Islet precursor cell (in vitro differentiated cells): ENCODE measurements around the gene RILP.

Experiments
- DNase-seq: peaks from one replicate; pipeline ENCODE4 v3.0.0-alpha.2; 2018

Gene RILP

DNA sequence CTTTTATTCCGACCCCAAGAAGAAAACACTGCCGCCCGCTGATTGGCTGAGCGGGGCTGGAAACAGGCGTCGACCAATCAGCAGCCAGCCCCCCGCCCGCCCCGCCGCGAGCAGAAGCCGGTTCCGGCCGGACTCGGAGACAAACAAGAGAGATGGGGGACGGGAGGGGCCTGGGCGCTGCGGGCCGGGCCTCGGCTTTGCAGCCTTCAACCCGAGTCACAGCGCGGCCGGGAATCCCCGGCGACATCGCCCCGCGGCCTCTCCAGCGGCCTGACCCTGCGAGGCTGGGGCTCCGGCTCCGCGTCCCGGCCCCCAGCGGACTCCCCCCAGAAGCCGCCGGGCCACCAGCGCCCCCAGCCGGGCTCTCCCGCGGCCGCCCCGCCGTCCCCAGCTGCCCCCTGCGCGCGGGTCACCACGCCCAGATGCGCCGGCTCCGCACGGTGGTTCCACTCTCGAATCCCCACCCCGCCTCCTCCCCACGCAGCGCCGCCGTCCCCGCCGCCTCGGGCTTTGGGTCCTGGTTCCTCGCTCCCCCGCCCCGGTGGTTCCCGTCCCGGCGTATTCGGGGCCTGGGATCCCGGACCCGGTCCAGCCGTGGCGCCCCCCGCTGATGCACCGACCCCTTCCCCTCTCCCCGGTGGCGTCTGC lies 20.7 kb downstream of the RILP start:
- DNase-seq: peak; percentile 100

DNA sequence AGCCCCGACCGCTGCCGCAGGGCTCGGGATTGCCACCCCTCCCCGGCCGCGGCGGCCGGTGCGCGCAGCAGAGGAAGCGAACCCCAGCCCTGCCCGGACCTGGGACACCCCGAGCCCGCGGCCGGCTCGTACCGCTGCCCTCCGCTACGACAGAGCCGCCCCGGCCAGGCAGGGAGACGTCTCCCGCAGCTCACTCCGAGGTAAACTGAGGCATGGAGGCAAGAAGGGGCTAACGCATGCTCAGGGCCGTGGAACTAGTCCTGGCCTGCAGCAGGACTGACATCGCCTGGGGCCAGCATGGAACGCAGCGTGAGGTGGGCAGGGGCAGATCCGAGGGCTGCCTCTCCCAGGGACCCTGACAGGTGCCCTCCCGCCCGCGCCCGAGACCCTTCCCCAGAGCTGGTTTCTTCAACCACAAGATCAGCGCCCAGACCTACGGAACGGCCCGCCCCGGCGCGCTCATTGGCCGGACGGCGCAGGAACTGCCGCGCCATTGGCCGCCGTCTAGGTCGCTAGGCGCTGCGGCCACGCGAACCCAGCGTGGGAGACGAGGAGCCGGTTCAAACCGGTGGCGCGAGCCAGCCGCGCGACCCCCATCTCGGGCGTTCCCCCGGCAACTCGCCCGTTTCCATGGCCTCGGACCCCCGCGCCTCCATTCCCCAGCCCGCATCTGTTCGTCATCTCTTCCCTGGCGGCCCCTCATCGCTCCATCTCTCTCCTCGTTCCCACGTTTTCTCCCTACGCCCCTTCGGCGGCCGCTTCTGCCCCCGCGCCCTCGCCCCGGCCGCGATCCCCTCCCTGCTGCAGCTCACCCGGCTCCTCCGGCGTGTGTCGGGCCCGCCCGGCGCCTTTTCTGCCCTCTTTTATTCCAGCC lies 21.4 kb downstream of the RILP start, which contains the start of gene SLC43A2:
TSS of gene SLC43A2 (minus strand) at position 853 of the 874 bp plus-strand sequence. CDS start 960 bp downstream, outside the sequence.
- DNase-seq: peak; percentile 96

DNA sequence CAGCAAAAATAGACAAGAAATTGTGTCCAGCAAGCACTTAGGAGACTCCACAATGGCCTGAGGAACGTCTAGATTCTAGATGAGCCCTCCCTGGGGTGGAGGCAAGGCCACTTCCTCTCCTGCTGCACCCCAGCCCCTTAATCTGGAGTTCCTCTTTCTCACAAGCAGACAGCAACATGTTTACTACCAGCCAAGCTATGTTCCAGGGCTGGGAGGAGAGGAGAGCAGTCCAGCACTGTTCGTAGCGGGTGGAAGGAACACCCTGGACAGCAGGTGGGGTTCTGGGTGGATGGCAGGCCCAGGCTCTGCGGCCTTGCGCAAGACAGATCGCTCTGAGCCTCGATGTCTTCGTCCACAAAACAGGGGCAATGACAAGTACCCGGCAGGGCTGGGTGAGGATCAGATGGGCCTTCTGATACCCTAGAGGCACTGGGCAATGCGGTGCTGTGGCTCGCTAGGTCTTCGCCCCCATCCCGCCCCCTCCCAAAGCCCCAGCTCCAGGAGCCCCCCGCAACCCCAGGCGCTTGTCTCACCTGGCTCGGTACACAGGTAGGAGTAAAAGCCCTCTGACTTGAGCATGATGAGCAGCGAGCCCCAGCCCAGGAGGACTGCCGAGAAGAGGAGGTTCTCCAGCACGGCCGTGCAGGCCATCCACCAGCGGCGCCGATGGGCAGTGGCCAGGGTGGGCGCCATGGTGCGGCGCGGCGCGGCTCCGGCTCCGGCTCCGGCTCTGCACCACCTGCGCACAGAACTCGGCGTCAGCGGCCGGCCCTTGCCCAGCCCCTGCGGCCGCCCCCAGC lies 22.3 kb downstream of the RILP start:
- DNase-seq: peak; percentile 72

DNA sequence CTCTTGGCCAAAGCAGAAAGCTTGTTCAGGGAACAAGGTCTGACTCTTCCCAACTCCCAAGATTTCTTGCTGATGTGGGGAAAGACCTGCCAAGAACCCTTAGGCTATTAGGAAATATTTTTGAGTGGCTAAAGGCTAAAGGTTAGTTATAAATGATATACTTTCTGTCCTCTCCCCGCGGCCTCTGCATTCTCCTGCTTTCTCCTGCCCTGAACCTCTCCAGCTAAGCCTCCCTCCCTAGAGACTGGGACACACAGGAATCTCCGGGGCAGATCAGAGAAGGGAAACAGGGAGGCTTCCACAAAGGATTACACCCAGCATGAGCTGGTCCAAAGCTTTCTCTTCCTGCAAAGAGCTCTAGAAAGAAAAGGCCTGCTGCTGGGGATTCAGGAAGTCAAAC lies 23.3 kb downstream of the RILP start:
- DNase-seq: peak; percentile 55

DNA sequence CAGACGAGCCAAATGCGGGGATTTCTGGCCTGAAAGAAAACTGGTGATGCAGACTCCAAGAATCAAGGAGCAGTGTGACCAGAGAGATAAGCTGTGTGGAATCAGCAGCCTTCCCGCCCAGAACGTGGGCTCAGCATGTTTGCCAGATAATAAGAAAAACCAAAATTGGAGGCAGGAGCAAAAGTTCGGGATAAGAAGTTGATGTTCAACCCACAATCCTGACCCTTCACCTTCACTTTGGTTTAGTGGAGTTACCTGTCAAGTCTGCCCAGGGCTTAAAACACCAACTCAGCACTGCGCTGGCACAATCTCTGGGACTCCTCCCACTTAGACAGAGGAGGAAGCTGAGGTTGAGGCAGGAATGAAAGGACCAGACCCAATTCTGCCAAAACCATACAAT lies 24.1 kb downstream of the RILP start:
- DNase-seq: no peak

DNA sequence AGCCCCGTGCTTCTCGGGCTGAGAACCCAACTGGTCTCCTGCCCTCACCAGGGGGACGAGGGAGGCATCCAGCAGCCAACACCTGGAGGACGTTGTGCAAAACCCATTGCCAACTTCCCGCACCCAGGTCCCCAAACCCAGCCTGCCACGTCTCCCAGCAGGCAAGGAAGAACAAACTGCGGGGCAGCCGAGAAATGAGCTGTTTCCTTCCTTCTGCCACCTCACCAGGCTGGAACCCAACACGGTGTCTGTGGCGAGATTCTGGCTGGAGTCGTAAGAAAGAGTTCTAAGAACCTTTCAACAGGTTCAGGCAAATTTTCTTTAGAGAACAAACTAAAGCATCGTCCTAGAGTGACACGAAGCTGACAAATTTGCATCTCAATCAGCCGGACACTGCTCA lies 24.6 kb downstream of the RILP start:
- DNase-seq: no peak

DNA sequence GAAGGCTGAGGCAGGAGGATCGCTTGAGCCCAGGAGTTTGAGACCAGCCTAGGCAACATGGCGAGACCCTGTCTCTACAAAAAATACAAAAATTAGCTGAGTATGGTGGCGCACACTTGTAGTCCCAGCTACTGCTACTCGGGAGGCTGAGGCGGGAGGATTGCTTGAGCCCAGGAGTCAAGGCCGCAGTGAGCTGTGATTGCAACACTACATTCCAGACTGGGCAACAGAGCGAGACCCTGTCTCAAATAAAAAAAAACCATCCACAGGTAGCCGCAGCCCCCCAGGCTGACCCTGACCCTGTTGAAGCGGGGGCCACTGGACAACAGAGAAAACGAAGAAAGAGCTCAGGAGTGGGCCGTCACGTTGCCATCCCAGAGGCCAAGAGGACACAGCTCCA lies 25.0 kb downstream of the RILP start:
- no peak for DNase-seq

DNA sequence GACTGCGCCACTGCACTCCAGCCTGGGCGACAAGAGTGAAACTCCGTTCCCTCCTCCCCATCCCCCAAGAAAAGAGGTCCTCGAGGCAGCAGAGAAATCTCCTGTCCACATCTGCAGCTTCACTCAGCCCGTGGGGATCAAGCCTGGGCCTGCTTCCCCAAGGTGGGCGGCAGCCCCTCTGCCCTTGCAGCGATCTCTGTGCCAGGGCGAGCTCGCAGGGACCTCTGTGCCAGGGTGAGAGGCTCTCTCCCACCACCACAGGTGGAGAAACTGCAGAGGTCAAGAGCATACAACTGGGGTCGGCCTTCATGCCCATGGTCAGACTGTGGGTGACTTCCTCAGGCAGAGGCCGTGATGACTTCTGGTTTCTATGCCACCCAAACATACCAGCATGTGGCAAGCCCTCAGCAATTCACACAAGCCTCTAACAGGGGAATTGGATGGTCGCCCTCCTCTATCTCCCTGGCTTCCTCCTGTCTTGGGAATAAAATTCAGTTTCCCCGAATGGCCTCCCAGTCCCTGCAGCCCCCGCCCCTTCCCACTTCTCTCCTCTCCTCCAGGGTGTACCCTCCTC lies 26.5 kb downstream of the RILP start:
- DNase-seq: no peak

DNA sequence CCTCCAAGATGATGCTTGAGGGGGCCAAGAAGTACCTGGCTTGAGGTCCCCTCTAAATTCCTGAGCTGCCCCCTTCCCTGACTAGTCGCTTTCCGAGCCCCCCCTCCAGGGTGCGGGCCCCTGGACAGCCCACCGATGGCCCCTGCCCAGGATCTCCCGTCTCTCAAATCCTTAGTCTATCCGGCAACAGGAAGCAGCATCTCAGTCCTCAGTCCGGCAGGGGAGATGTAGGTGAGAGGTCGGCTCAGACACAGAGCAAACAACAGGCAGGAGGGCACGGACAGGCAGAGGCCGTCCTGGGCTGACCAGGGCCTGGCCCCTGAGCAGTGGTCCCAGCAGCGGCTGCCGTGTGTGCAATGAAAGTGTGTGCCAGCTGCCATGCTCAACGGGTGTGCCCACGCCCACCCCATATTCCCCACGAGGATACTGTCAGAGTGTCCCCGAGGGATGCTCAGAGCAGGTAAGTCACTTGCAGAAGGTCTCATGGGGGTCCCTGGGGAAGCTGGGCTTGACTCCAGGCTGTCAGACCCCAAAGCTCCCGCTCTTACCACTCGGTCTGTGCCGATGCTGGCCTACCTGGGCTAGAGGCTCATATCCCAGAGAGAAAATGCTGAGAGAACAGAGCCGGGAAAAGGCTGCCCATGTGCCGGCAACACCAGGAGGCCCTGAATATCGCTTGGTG lies 28.3 kb downstream of the RILP start:
- peak; percentile 64 for DNase-seq

DNA sequence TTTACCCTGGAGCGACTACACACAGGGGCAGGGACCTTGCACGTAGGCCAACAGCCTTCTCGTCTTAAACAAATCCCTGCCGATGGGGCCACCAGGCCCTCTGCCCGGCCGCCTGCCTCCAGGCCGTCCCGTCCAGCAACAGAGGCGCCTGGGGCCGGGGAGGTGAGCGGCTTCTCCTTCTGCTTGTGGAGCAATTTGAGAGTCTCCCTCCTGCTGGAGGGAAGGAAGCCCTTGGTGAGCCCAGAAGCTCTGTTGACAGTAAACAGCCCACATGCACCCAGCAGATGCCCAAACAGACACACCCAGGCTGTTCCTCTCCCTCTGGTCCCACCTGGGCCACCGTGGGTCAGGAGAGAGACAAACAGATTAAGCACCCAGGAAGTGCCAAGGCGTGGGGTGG lies 29.2 kb downstream of the RILP start:
- DNase-seq: peak; percentile 78

DNA sequence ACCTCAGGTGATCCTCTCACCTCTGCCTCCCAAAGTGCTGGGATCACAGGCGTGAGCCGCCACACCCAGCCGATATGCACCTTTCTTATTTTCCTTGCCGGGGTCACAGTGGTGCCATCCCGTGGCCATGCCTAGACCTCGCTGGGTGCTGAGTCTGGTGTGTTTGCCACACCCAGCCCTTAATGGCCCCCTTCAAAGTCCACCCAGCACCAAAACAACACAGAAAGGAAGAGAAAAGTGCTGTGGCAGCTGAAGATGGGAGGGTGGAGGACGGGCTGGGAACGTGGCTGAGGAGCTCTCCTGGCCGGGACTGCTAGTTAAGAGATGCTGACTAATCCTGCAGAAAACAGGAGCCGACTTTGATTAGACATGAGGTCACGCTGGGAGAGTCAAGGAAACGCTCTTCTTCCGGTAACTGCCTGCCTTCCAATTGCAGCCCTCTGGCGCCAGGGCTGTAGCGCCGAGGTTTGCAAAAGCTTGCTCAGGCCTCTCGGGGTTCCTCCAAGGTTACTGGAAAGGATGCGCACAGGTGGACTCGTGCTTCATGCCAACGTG lies 32.0 kb downstream of the RILP start:
- DNase-seq: peak; percentile 88

DNA sequence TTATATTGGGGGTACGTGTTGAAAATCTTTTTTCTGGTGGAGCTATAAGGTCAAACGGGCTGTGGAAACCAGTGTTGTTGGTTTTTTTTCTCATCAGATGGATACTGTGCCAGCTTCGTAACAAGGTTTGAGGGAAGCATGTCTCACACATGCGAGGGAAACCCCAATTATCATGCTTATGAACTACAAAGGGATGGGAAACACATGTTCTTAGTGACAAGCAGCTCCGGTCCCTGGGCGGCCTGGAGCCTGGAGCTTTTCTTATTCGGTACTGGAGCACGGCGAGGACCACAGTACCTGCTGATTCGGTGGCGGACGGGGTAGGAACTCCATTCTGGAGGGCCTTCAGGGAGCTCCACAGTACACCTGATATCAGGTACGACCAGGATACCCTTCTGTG lies 33.6 kb downstream of the RILP start:
- DNase-seq: no peak

DNA sequence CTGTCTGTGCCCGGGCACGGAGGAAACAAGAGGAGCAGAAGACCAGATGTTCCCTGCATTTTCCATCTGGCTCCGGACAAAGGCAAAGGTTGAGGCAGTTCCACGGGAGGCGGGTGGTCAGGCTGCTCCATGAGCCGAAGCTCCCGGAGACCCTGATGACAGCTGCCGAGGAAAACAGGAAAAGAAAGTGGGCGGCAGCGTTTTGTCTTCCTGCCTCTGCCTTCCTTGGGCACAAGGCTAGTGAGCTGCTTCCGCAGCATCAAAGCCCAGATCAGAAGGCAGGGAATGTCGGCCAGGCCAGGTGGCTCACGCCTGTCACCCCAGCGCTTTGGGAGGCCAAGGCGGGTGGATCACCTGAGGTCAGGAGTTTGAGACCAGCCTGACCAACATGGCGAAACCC lies 37.3 kb downstream of the RILP start:
- no peak for DNase-seq

DNA sequence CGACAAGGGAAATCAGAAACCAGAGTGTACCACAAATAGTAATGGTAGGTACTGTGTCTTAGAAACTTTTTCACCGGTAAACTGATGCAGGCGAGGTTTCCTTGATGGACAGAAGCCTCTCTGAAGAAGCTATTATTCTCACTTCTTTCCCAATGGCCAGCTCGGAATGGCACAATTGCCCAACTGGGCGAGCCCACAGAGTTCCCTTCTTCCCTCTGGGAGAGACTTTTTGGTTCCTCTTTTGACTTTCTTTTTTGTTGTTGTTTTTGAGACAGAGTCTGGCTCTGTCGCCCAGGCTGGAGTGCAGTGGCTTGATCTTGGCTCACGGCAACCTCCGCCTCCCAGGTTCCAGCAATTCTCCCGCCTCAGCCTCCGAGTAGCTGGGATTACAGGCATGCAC lies 38.0 kb downstream of the RILP start:
- no peak for DNase-seq

DNA sequence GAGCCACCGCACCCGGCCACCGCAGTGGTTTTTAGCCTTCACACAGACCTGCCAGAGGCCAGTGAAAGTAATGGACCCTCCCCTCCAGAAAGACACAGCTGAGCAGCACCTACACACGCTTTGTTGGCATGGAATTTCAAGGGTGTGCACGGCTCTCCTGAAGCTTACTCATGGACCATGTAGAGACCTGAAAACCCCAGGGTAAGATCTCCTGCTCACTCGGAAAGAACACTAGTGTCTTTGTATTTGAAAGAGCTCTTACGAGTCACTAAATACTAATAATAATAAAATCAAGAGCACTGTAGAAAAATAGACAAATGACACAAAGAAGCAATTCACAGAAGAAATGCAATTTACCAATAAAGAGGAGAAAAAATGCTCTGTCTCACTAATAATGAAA lies 41.0 kb downstream of the RILP start:
- no peak for DNase-seq

DNA sequence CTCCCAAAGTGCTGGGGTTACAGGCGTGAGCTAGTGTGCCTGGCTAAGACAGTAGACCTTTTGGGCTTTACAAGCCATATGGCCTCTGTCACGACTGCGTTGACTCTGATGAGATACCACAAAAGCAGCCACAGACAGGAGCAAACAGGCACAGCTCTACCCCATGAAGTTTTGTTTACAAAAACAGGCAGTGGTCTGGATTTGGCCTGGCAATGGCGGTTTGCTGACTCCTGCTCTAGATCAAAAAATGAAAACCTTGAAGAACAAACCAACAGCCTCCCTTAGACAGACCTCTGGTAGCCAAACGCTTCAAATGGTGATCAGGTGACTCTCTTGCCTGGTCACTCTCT lies 41.7 kb downstream of the RILP start:
- DNase-seq: no peak

DNA sequence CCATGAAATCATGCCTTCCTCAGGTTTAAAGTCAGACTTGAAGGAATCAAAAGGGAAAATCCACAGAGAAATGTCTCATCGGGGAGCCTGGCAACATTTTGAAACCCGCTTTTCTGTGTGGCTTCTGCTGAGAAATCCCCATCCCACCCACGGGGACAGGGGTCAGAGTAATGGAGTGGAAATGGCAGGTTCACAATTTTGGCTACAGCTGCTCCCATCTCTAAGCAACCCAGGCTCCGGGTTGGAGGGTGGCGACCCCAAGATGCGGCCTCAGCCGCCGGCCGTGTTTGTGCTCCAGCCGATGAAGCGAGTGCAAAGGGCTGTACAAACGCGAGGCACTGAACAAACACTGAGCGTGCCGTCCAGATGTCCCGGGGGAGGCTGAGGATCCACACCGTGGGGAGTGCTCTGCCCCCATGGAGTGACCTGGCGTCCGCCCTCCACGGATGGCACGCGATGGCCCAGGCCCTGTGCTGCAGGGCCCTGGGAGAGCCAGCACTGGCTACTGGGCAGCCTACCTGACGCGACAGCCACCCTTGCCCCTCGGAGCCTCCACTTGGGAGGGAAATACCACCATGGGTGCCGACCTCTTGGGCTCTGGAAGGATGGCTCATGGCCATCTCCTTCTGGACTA lies 43.2 kb downstream of the RILP start:
- no peak for DNase-seq

DNA sequence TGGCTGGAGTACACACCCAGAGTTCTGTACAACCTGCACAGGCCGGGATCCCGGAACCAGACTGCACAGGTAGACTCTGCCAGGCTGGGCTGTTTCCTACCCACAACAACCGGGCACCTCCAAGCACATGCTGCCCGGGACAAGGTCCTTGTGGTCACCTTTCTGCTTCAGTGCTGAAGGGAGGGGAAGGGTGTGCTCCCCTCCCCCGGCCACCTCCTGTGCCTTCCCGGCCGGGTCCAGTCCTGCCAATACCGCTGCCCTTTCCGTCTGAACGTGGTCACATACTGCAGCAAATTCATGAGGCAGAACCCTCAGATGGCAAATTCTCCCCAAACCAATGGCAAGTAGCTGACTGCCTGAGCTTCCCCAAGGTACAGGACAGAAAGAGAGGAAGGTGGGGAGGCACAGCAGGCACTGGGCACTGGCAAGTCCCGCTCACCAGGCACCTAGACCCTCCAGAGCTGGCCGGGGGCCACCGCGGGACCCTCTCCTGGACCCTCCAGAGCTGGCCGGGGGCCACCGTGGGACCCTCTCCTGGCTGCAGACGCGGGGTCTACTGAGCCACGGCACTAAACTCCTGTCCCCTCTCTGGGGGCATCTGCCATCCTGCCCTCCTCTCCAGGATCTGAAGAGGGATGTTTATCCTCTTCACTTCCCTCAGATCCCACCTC lies 43.9 kb downstream of the RILP start:
- no peak for DNase-seq

DNA sequence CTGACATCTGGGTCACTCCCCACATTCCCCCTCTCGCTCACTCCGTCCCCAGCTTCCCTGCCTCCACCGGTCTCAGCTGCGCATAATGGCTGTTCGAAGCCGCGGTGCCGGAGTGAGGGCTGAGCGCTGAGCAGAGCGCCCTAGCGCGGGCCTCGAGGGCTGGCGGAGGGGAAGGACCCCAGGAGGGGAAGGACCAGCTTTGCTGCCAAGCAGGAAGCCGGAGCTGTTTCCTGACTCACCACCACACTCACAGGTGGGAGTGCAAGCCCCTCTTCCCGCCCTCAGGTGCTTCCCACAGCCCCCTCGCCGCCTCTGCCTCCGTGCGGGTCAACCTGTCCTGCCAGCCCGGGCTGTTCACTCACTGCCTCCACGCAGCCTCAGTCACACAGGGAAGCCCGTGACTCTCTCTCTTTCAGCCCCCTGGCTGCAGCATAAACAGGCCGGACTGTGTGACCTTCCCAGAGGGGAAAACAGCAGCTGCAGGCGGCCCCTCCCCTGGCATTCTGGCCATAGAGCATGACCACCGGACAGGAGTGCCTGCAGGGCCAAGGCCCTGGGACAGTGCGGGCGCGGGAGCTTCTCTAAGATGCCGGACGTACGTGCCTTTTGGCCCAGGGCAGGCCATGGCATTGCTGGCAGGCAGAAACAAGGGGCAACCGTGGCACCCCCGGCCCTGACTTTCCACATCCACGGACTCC lies 44.7 kb downstream of the RILP start:
- DNase-seq: peak; percentile 89

DNA sequence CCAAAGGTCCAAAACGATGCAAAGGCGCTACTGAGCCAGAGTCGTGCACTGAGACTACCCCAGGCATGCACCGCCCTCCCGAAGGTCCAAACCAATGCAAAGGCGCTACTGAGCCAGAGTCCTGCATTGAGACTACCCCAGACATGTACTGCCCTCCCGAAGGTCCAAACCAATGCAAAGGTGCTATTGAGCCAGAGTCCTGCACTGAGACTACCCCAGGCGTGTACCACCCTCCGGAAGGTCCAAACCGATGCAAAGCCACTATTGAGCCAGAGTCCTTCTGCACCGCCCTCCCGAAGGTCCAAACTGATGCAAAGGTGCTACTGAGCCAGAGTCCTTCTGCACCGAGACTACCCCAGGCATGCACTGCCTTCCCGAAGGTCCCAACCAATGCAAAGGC lies 48.1 kb downstream of the RILP start:
- DNase-seq: no peak
